ENCODE measurements around the gene NREP. TPM values are rescaled to one million over a fixed set of nuclear protein-coding genes. Genes with fewer than 3 reads are reported as not detected.

The NREP gene
- total and polyA plus RNA-seq, 3 donors from 2014 or later = 17.0 to 28.0 (median 25.2) TPM

DNA sequence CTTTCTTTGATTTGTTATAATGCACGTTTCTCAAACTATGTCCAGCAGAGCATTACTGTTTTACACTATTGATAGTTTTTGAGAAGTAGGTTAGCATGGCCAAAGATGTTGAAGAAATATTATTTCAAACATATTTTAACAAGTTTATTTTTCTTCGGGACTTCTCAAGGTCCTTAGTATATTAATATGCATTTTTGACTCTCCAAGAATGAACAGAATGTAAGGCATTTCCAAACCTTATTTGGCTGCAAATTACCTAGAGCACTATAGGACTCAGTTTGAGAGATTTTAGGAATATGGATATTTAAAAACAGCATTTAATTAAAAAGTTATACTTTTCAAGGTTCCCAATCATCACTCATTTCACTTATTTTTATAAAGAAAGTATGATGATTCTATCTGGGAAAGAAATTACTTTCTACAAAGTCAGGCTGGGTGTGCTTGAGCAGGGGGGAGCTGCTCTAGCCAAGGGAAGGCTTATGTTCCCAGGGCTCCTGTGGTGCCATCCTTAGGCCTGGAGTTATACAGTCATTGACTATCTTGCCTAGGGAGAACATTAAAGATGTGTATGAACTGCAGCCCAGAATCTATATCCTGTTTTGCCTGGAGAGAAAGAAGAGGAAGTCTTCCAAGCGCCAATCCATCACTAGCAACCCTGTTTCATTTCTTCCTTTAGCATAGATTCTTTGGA is 27.6 kb upstream of the NREP start:
- H3K9me3 ChIP-seq = no peaks in the 10 kb centered on the region
- H3K4me3 ChIP-seq = no peak overlapping the region
- WGBS, 2 donors = 90% methylated on average over 3 of the region's 3 CpGs
- no peaks in the 10 kb centered on the region for H3K4me1 ChIP-seq
- no peak for DNase-seq
- intact Hi-C loops (cut with DNase I; ENCODE audit: low total_unique reads) = no loop called here
- H3K27ac ChIP-seq = no peak overlapping the region
- H3K36me3 ChIP-seq (ENCODE audit: low read depth, missing control alignments) = no peaks in the 10 kb centered on the region
- no peaks in the 10 kb centered on the region for H3K27me3 ChIP-seq
- TF ChIP-seq, protein P1, sequence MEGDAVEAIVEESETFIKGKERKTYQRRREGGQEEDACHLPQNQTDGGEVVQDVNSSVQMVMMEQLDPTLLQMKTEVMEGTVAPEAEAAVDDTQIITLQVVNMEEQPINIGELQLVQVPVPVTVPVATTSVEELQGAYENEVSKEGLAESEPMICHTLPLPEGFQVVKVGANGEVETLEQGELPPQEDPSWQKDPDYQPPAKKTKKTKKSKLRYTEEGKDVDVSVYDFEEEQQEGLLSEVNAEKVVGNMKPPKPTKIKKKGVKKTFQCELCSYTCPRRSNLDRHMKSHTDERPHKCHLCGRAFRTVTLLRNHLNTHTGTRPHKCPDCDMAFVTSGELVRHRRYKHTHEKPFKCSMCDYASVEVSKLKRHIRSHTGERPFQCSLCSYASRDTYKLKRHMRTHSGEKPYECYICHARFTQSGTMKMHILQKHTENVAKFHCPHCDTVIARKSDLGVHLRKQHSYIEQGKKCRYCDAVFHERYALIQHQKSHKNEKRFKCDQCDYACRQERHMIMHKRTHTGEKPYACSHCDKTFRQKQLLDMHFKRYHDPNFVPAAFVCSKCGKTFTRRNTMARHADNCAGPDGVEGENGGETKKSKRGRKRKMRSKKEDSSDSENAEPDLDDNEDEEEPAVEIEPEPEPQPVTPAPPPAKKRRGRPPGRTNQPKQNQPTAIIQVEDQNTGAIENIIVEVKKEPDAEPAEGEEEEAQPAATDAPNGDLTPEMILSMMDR (IDR thresholded peaks at IDR 0.05) = no peak
- no peak for TF ChIP-seq POLR2A (IDR thresholded peaks at IDR 0.05)

- no peak for DNase-seq
- Histone ChIP-seq H3K27ac (no peak overlapping the region), H3K27me3 (no peaks in the 10 kb centered on the region), H3K4me1 (no peaks in the 10 kb centered on the region), H3K36me3 (ENCODE audit: low read depth, missing control alignments) (no peaks in the 10 kb centered on the region), H3K9me3 (no peaks in the 10 kb centered on the region), H3K4me3 (no peak overlapping the region)
- TF ChIP-seq POLR2A (IDR thresholded peaks at IDR 0.05) = no peak
- TF ChIP-seq, protein P1 (IDR thresholded peaks at IDR 0.05) = no peak
- 79 to 82% methylated on average over 3 of the region's 3 CpGs for WGBS, 2 donors
- intact Hi-C loops (cut with DNase I; ENCODE audit: low total_unique reads) = no loop called here
These were observed 26.5 kb upstream of the NREP start for GRCh38 chr5:111783537-111783936.

- Histone ChIP-seq H3K9me3 (no peaks in the 10 kb centered on the region), H3K27me3 (no peaks in the 10 kb centered on the region), H3K4me1 (no peaks in the 10 kb centered on the region), H3K36me3 (ENCODE audit: low read depth, missing control alignments) (no peaks in the 10 kb centered on the region), H3K27ac (no peak overlapping the region), H3K4me3 (no peak overlapping the region)
- no peak for DNase-seq
- 83% methylated on average over 2 of the region's 2 CpGs for WGBS, 2 donors
- intact Hi-C loops (cut with DNase I; ENCODE audit: low total_unique reads) = no loop called here
- no peak for TF ChIP-seq POLR2A (IDR thresholded peaks at IDR 0.05)
- TF ChIP-seq, protein P1 (IDR thresholded peaks at IDR 0.05) = no peak
These were observed 25.2 kb upstream of the NREP start for GRCh38 chr5:111782216-111782615.

GRCh38 chr5:111781200-111781599 is 24.2 kb upstream of the NREP start:
- DNase-seq = peak; percentile 32
- Histone ChIP-seq H3K36me3 (ENCODE audit: low read depth, missing control alignments) (no peaks in the 10 kb centered on the region), H3K4me3 (no peak overlapping the region), H3K4me1 (no peaks in the 10 kb centered on the region), H3K27ac (no peak overlapping the region), H3K9me3 (no peaks in the 10 kb centered on the region), H3K27me3 (no peaks in the 10 kb centered on the region)
- TF ChIP-seq, protein P1 (IDR thresholded peaks at IDR 0.05) = no peak
- TF ChIP-seq POLR2A (IDR thresholded peaks at IDR 0.05) = no peak
- intact Hi-C loops (cut with DNase I; ENCODE audit: low total_unique reads) = no loop called here
- 67 to 80% methylated on average over 6 of the region's 6 CpGs for WGBS, 2 donors

GRCh38 chr5:111779922-111780292 is 22.9 kb upstream of the NREP start:
- no peaks in the 10 kb centered on the region for H3K27me3 ChIP-seq
- no peak overlapping the region for H3K4me3 ChIP-seq
- no peak overlapping the region for H3K27ac ChIP-seq
- H3K36me3 ChIP-seq (ENCODE audit: low read depth, missing control alignments) = no peaks in the 10 kb centered on the region
- no peaks in the 10 kb centered on the region for H3K9me3 ChIP-seq
- intact Hi-C loops (cut with DNase I; ENCODE audit: low total_unique reads) = no loop called here
- WGBS, 2 donors = 28 to 42% methylated on average over 4 of the region's 4 CpGs
- TF ChIP-seq POLR2A (IDR thresholded peaks at IDR 0.05) = no peak
- TF ChIP-seq, protein P1 (IDR thresholded peaks at IDR 0.05) = no peak
- no peaks in the 10 kb centered on the region for H3K4me1 ChIP-seq
- no peak for DNase-seq

All from testis (tissue), 3 donors.